ENCODE results near the gene CYGB.
A peak's percentile ranks its signal among the peaks of the same experiment; 100 is the strongest.

The CYGB gene

GRCh38 chr17:76549215-76549518, 11.7 kb upstream of the CYGB start:
- DNase-seq, result no peak

- DNase-seq, result no peak
Observed at GRCh38 chr17:76548378-76549214, 11.1 kb upstream of the CYGB start.

- DNase-seq, result no peak
Observed at GRCh38 chr17:76547642-76548202, 10.2 kb upstream of the CYGB start.

DNA sequence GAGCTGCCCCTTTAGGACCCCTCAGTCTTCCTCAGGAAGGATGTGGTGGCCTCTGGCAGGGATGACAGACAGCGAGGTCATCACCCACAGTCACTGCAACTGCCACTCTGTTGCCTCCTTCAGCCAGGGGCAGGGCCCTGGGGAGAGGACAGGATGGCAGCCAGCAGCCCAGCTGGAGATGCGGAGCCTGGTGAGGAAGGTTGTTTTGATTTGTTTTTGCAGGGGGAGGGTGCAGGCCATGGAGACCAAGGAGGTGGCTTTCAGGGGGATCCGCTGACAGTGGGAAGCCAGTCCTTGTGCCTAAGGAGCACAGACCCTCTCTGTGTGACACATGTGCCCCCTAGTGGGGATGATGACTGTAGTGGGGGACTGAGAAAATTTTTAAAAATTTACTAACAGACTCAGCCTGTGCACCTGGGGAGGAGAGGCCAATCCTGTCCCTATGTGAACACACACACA, 9.7 kb upstream of the CYGB start:
- DNase-seq, result peak; percentile 26

GRCh38 chr17:76546556-76547182, 9.2 kb upstream of the CYGB start:
- DNase-seq, result peak; percentile 42

GRCh38 chr17:76545918-76546555, 8.5 kb upstream of the CYGB start:
- no peak for DNase-seq

DNA sequence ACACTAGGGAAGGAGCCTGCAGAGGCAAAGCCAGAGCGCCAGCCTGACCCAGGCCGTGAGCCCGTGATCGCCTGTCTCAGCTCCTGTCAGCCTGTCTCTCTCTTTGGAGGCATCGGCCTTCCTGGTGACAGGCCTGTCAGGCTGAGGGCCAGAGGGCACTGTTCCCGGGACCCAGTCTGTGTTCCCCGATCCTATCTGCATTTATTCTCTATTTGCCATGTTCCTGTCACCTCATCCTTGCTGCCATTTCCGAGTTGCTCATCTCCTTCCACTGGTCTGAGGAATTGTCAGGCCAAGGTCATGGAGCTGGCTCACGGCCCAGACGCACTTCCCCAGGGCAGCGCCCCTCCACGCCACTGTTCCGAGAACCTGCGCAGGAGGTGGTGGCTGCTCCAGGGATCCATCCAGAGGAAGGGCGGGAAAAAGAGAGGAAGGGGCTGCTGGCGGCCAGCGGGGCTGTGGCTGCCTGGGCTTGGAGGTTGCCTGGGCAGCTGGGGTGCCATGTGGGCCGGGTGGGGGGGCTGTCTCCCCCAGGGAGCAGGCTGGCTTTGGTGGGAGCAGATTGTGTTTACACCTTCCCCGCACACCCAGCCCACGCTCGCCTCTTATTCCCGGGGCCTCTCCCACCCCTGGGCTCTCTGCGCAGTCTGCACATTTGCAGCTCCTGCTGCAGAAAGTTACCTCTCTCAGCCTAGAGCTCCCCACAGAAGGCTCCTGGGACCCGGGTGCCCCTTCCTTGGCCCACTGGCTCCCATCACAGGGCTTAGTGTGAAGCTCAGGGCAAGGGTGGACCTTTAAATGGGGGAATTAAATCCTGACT, 7.2 kb upstream of the CYGB start:
- no peak for DNase-seq

- DNase-seq, result no peak
Observed at GRCh38 chr17:76543826-76544545, 6.5 kb upstream of the CYGB start.

GRCh38 chr17:76543482-76543825, 5.9 kb upstream of the CYGB start:
- no peak for DNase-seq

- DNase-seq, result no peak
Observed at GRCh38 chr17:76542984-76543383, 5.5 kb upstream of the CYGB start.

GRCh38 chr17:76542566-76542971, 5.1 kb upstream of the CYGB start:
- no peak for DNase-seq

GRCh38 chr17:76541739-76542454, 4.4 kb upstream of the CYGB start:
- DNase-seq, result no peak

GRCh38 chr17:76540381-76541300, 3.1 kb upstream of the CYGB start:
- DNase-seq, result peak; percentile 89

GRCh38 chr17:76539631-76540271, 2.2 kb upstream of the CYGB start, which contains the start of gene PRCD:
Gene PRCD (plus strand): TSS chr17:76540044. CDS start chr17:76540142, 98 bp downstream.
- no peak for DNase-seq

GRCh38 chr17:76538941-76539570, 1.5 kb upstream of the CYGB start:
- no peak for DNase-seq

GRCh38 chr17:76538281-76538931, 897 bp upstream of the CYGB start:
- no peak for DNase-seq

DNA sequence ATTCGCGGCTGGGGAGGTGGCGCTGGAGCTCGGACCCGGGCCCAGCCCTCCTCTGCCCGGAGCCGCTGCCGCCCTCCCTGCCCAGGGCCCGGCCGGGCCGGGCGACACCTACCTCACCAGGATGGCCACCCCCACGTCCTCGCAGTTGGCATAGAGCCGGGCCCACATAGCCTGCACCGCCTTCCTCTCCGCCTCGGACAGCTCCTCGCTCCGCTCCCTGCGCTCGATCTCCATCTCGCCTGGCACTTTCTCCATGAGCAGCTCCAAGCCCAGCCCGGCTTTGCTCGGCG, 276 bp downstream of the CYGB start:
- DNase-seq, result no peak

GRCh38 chr17:76536511-76537287, 810 bp downstream of the CYGB start:
- no peak for DNase-seq

All from amniotic stem cell (primary cell).